Hypothalamus (tissue), 51 donors: ENCODE results near the gene RNF144A.
A peak's percentile ranks its signal among the peaks of the same experiment; 100 is the strongest.

Experiments used
- DNase-seq, 51 donors: peaks; one replicate each; lab custom pipeline; 2025; lab: John Stamatoyannopoulos, UW

Gene RNF144A

GRCh38 chr2:7033136-7033960, 116.1 kb downstream of the RNF144A start:
- DNase-seq = no peak

DNA sequence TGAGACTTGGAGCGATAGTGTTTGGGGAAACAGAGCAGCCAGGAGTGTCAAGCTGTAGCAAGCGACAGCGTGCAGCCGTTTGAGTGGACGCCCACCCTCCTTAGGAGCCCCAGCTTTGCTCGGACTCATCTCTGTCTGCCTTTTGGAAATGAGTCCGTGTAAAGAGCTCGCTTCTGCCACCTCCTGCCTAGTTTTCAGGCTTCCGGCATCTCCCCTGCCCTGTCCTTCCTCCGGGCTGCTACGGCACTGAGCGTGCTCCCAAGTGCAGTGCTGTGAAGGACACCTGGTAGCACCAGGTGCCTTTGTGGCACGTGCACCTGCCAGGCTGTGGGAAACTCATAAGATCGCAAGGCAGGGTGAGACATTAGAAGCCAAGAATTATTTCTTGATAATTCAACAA, 117.1 kb downstream of the RNF144A start:
- DNase-seq = no peak

GRCh38 chr2:7035884-7036283, 118.7 kb downstream of the RNF144A start:
- DNase-seq = no peak

- DNase-seq = peak in 42 of 51 donors; percentile 13 to 84 (median 56)
Measured at GRCh38 chr2:7037340-7038333, 120.4 kb downstream of the RNF144A start.

- no peak for DNase-seq
Measured at GRCh38 chr2:7040547-7040946, 123.3 kb downstream of the RNF144A start.

DNA sequence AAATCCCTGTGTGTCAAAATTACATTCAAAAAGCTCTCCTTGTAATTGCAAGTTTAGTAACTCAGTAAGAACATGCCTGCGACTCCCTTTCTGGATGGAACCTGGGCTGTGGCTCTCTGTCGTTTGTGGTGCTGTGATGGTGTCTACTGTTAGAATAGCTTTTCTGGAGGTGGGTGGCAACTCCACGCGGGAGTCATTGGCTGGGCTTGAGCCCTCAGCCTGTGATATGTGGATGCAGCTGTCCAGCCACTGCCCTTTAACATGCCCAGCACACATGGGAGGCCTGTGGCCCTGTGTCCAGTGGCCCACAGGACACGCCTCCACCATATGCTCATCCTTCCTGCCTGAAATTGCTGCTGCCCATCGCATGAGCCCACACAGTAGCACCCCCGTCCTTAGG, 124.2 kb downstream of the RNF144A start:
- no peak for DNase-seq

- DNase-seq = no peak
Measured at GRCh38 chr2:7043690-7044089, 126.5 kb downstream of the RNF144A start.

DNA sequence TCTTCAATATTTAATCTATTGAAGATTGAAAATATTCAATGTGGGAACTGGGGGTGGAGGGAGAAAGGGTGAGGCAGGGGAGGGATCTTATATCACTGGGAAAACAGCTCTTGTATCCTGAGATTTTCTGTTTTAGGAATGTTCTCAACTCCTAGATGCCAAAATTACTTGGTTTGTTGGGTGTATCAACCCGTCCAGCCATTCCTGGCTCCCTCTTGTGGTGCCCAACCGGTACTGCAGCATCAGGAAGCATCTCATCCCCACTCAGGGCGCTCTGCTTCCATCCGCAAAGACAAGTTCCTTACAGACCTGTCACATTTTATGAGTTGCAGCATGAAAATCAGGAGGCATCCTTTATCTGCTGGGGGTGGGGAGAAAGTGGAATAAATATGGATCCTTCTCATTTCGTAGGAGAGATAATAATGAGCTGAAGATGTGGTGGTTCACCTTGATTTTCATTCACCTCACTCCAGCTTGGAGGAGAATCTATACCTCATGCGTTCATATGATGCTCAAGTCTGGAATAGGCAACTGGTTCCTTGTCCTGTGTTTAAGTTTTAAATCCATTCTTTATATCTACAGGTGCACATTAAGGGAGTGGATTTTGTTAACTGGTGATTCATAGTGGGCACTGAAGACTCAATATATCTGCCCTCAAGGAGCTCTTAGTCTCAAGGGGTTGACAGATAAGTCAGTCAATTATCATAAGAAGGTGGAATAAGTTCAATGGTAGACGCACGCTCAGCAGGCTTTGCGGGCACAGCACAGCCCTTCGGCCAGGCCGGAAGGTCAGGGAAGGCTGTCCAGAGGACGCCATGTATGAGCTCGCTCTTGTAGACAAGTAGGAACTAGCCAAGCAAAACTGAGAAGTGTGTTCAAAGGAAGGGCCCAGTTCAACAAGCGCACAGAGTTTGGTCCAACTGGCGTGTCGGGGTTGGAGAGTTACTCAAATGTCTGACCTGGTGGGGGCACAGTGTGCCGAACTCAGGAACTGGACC, 127.3 kb downstream of the RNF144A start:
- peak in 37 of 51 donors; percentile 4 to 77 (median 36) for DNase-seq

GRCh38 chr2:7045601-7046590, 128.7 kb downstream of the RNF144A start:
- DNase-seq = no peak

GRCh38 chr2:7047661-7048060, 130.4 kb downstream of the RNF144A start:
- no peak for DNase-seq

DNA sequence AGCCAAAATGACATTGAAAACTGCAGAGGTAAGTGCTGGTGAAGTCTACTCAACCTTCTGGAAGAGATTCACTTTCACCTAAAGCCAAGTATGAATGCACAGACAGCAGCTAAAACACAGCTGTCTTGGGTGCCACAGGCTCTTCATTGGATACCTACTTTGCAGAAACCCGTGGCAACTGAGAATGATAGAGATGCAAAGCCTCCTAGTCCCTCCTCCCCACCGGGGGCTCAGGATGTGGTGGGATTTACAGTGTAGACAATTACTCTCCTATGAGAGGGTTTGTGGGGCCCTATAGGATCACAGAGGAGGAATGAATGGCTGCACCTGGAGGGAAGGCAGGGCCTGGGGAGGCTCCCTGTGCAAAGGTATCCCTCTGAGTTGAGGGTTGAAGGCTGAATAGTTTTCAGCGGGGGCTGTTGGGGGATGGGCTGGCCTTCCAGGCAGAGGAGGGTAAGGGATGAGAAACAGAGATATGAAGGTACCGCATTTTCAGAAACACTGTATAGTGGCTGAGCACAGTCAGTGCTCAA, 131.6 kb downstream of the RNF144A start:
- DNase-seq = no peak

DNA sequence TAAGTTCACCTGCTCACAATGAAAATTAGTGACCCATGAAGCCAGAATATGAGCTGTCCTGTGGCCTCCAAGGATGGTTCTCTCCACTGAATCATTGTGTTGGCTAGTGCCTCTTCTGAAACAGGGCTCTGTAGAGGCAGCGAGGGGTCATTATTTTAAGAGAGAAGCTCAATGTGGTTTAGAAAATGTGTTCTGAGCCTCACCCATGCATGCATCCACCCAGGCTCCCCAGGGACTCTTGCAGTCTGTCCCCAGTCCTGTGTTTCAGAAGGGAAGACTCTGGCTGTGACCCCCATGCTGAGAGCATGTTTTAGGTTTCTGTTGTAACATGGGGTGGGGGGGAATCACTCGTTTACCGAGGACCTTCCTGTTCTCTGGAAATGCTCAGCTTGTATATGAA, 135.2 kb downstream of the RNF144A start:
- DNase-seq = no peak

DNA sequence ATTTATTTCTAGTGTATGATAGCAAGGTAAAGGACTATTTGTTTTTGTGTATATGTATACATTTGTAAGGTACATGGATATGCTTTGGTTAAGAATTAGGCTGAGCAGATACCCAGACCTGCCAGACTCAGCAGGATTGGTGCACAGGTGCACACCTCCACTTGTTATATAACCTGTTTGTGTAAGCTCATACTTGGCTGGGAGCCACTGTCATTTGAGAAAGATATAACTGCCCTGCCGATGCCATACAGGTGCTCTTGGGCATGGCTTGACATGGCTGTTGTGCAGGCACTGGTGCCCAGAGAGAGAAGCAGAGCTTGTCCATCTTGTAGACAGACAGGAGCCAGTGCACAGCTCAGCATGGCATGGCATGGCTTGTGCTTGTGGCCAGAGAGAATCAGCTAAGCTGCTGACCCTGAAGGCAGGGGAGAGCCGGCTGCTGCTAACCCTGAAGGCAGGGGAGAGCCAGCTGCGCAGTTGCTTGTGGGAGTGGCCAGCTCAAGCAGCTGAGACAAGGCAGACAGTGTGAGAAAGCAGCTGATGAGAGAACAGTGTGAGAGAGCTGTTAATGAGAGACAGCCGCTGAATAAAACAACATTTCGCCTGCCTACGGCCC, 136.5 kb downstream of the RNF144A start:
- peak in 27 of 51 donors; percentile 4 to 62 (median 17) for DNase-seq

DNA sequence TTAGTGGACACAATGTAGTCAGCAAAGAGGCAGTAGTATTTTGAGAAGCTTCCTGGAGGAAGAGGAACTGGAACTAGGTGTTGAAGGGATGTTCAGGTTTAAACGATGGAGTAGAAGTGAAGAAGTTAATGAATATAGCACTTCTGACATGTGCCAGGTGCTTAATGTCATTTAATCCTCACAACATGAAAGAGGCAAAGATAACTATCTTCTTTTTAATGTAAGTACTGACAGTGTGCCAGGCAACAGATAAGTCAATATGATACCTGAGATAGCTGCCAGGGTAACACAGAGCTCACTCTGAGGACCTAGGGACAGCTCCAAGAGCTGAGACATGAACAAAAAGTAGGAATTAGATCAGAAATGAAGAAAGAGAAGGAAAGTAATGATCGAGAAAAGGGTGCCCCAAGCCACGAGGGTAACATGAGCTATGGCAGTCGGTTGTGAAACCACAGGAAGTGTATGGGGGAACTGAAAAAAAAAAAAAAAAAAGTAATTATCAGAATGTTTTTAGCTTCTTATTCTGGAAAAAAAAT, 140.7 kb downstream of the RNF144A start:
- no peak for DNase-seq

DNA sequence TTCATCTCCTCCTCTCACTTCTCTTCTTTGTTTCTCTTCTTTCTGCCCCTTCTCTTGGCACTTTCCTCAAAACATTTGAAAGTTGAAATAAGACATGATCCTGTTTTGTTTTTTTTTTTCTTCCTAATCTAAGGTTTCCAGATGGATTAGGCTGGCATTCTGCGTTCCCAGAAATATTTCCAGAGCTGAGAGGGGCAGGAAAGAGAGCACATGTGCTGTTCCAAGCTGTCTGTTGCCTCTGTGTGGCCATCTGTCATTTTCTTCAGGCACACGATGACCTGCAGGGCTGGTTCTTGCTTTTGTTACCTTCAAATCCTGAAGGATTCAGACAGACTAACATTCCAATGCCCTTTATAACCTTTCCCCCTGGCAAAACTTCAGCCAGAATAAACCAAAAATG, 142.9 kb downstream of the RNF144A start:
- no peak for DNase-seq

GRCh38 chr2:7060631-7061449, 143.6 kb downstream of the RNF144A start:
- no peak for DNase-seq

- DNase-seq = no peak
Measured at GRCh38 chr2:7061450-7061789, 144.2 kb downstream of the RNF144A start.
